A549 (cell line): ENCODE data around the gene SLC46A2.

ENCODE experiments used
- BHLHE40 ChIP-seq: IDR thresholded peaks from 2 replicates; pipeline ENCODE4 v1.6.1; 2012; ENCODE audit warnings: low read depth, low read length, inconsistent platforms
- HOXA7 ChIP-seq: fragments of 250-450 bp; sonication (Bioruptor Pico); IDR thresholded peaks from 2 replicates; pipeline ENCODE4 v1.5.0; 2020; ENCODE audit warnings: mild to moderate bottlenecking, moderate library complexity
- MAX ChIP-seq: IDR thresholded peaks from 2 replicates; pipeline ENCODE4 v1.6.1; 2012
- RARB ChIP-seq: fragments of 250-450 bp; sonication (Bioruptor Pico); IDR thresholded peaks from 2 replicates; pipeline ENCODE4 v1.8.0; 2021; ENCODE audit warnings: mild to moderate bottlenecking, moderate library complexity
- RFX5 ChIP-seq: fragments of 450-650 bp; IDR thresholded peaks from 2 replicates; pipeline ENCODE4 v1.7.1; 2014; ENCODE audit warnings: antibody characterized with exemption, mild to moderate bottlenecking, moderate library complexity
- TF ChIP-seq, protein P1 (sequence below): fragments of >200 bp; sonication (Bioruptor Twin); formaldehyde crosslinking; IDR thresholded peaks from 3 replicates; pipeline ENCODE4 v1.5.1; 2016

GRCh38 chr9:112917987-112918362, 27.3 kb upstream of the SLC46A2 start:
- no peak for TF ChIP-seq RARB (CRISPR knock-in tag)
- TF ChIP-seq, protein P1, sequence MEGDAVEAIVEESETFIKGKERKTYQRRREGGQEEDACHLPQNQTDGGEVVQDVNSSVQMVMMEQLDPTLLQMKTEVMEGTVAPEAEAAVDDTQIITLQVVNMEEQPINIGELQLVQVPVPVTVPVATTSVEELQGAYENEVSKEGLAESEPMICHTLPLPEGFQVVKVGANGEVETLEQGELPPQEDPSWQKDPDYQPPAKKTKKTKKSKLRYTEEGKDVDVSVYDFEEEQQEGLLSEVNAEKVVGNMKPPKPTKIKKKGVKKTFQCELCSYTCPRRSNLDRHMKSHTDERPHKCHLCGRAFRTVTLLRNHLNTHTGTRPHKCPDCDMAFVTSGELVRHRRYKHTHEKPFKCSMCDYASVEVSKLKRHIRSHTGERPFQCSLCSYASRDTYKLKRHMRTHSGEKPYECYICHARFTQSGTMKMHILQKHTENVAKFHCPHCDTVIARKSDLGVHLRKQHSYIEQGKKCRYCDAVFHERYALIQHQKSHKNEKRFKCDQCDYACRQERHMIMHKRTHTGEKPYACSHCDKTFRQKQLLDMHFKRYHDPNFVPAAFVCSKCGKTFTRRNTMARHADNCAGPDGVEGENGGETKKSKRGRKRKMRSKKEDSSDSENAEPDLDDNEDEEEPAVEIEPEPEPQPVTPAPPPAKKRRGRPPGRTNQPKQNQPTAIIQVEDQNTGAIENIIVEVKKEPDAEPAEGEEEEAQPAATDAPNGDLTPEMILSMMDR = no peak
- no peak for TF ChIP-seq BHLHE40
- no peak for TF ChIP-seq RFX5
- TF ChIP-seq HOXA7 (CRISPR knock-in tag) = no peak
- TF ChIP-seq MAX = no peak
